GM23248 (cell line): ENCODE measurements around the gene CASR. TPM values are rescaled to one million over a fixed set of nuclear protein-coding genes. Genes with fewer than 3 reads are reported as not detected.

ENCODE experiments used
- DNase-seq: peaks from one replicate; pipeline ENCODE4 v3.0.0-alpha.2; 2015
- H2AFZ ChIP-seq: fragments of 200-600 bp; sonication (generic); 2 replicates; pipeline ENCODE4 v1.6.1; 2016; ENCODE audit warnings: antibody characterized with exemption
- H3F3A ChIP-seq: fragments of 200-600 bp; sonication (generic); 2 replicates; pipeline ENCODE4 v1.6.1; 2016; ENCODE audit warnings: mild to moderate bottlenecking, antibody characterized with exemption, mixed run types; ENCODE audit not compliant: insufficient read depth
- H3K27ac ChIP-seq: fragments of 200-600 bp; sonication (generic); 2 replicates; pipeline ENCODE4 v1.5.1; 2016; ENCODE audit warnings: mild to moderate bottlenecking
- H3K27me3 ChIP-seq: fragments of 200-600 bp; sonication (generic); replicated peaks from 2 replicates; pipeline ENCODE4 v1.6.1; 2016; ENCODE audit warnings: mild to moderate bottlenecking; ENCODE audit not compliant: insufficient read depth
- H3K36me3 ChIP-seq: fragments of 200-600 bp; sonication (generic); 2 replicates; pipeline ENCODE4 v1.6.1; 2016; ENCODE audit warnings: low read depth, mild to moderate bottlenecking
- H3K4me1 ChIP-seq: fragments of 200-600 bp; sonication (generic); 2 replicates; pipeline ENCODE4 v1.6.1; 2016; ENCODE audit warnings: mild to moderate bottlenecking; ENCODE audit not compliant: insufficient read depth
- H3K4me2 ChIP-seq: fragments of 200-600 bp; sonication (generic); one replicate; pipeline ENCODE4 v1.6.1; 2016; ENCODE audit warnings: mild to moderate bottlenecking; ENCODE audit not compliant: unreplicated experiment
- H3K4me3 ChIP-seq: fragments of 200-600 bp; sonication (generic); 2 replicates; pipeline ENCODE4 v1.5.1; 2016; ENCODE audit warnings: mild to moderate bottlenecking
- H3K79me2 ChIP-seq: fragments of 200-600 bp; sonication (generic); 2 replicates; pipeline ENCODE4 v1.6.1; 2016; ENCODE audit warnings: mild to moderate bottlenecking; ENCODE audit not compliant: insufficient read depth
- H3K9ac ChIP-seq: fragments of 200-600 bp; sonication (generic); 2 replicates; pipeline ENCODE4 v1.6.1; 2016; ENCODE audit warnings: mild to moderate bottlenecking
- H3K9me2 ChIP-seq: fragments of 200-600 bp; sonication (generic); 2 replicates; pipeline ENCODE4 v1.6.1; 2016; ENCODE audit warnings: mixed run types, mild to moderate bottlenecking, moderate library complexity; ENCODE audit not compliant: insufficient read depth
- H3K9me3 ChIP-seq: fragments of 200-600 bp; sonication (generic); one replicate; pipeline ENCODE4 v1.6.1; 2017; ENCODE audit warnings: low read depth
- H4K20me1 ChIP-seq: fragments of 200-600 bp; sonication (generic); 2 replicates; pipeline ENCODE4 v1.6.0; 2016; ENCODE audit not compliant: insufficient read depth
- EZH2 ChIP-seq: fragments of 200-600 bp; sonication (generic); IDR thresholded peaks from 2 replicates; pipeline ENCODE4 v1.6.1; 2018; ENCODE audit warnings: antibody characterized with exemption, mild to moderate bottlenecking; ENCODE audit not compliant: insufficient read depth, poor library complexity, severe bottlenecking
- EZH2phosphoT487 ChIP-seq: fragments of 200-600 bp; sonication (generic); IDR thresholded peaks from 2 replicates; pipeline ENCODE4 v1.6.1; 2018; ENCODE audit warnings: antibody characterized with exemption, moderate library complexity, mild to moderate bottlenecking, low read depth; ENCODE audit not compliant: insufficient read depth
- WGBS, 2 experiments: methylation state at CpG; one replicate each; pipeline ENCODE4 v1.1.6; 2015 to 2017; ENCODE audit warnings: low lambda C conversion rate in 2 of 2, low coverage in 1 of 2; ENCODE audit errors: missing lambda C conversion rate in 2 of 2; 5-methylcytosine and 5-hydroxymethylcytosine counted together
- in situ Hi-C: fragments of 300-500 bp; cut with MboI; formaldehyde crosslinking; loops from 2 replicates; pipeline ENCODE4 v1.15.0; 2020
- polyA plus RNA-seq: library from polyadenylated mRNA; unstranded; fragments of >200 nt; fragmentation: Nextera tagmentation; extraction: Ambion mirVana; gene quantifications from 2 replicates; pipeline ENCODE4 v1.2.1, GENCODE V29; 2016
- total RNA-seq: library from RNA; depleted of rRNA; stranded (reverse); fragments of >200 nt; shearing (Covaris generic); gene quantifications from 2 replicates; pipeline ENCODE4 v1.2.3, GENCODE V29; 2014

The CASR gene
- total and polyA plus RNA-seq, 2 experiments from 2014 or later: not detected

DNA sequence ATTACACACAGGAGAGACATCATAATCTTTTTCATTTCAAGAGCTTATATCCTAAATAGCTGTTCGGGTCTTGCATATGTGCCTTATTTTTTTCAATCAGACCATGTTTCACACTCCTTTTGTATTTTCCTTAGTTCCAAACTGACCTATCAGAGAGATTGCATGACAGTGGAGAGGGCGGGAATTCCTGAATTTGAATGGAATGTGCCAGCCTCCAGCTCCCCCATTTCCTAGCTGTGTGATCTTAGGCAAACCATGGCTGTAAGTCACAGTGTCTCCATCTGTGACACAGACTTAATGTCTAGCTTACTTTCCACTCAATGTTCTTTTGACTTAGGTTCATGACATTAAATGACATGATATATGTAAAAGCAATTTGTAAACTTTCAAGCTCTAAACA is 79.6 kb downstream of the CASR start:
- no peaks in the 10 kb centered on the region for H3K9me3 ChIP-seq
- no peaks in the 10 kb centered on the region for H3K79me2 ChIP-seq
- H4K20me1 ChIP-seq: no peaks in the 10 kb centered on the region
- peaks cover 9% of the 10 kb centered on the region for H3K27me3 ChIP-seq
- no peaks in the 10 kb centered on the region for H3K4me1 ChIP-seq
- H3K27ac ChIP-seq: no peak overlapping the region
- WGBS, 2 experiments: 28 to 31% methylated on average over 2 of the region's 2 CpGs
- no peaks in the 10 kb centered on the region for H3F3A ChIP-seq
- in situ Hi-C loops: loop anchor here (25.0 kb wide), 1 partner anchor 701 kb away; the partner anchor contains the start of gene ARGFX
- no peak overlapping the region for H3K9ac ChIP-seq
- no peak for DNase-seq
- TF ChIP-seq EZH2phosphoT487 (no peak), EZH2 (no peak)
- H3K4me2 ChIP-seq: no peak overlapping the region
- H3K4me3 ChIP-seq: no peak overlapping the region
- H2AFZ ChIP-seq: no peak overlapping the region
- H3K36me3 ChIP-seq: no peaks in the 10 kb centered on the region
- H3K9me2 ChIP-seq: no peaks in the 10 kb centered on the region

DNA sequence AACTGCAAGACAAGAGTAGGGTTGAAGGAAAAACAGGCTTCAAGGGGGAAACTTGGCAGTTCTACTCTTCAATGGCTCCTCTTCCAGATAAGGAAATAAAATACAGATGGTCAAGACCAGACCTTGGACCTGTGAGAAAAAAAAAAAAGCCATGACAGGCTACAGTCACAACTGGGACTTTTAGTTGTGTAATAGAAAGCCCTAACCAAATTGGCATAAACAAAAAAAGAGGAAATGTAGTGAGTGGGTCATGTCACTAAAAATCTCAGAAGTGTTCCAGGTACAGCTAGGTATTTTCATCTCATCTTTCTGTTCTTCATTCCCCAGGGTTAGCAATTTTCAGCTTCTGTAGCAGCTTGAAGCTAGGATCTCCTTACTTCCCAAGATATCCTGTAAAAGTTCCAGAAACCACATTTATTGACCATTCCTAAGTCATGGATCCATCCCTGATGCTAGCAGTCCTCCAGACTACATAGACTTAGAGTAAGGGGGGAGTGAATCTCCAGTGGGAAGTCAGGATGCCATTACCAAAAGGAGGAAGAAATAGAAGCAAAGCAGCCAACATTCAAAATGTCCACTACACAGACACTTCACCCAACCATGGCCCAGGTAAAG is 80.6 kb downstream of the CASR start:
- no peak for DNase-seq
- no peaks in the 10 kb centered on the region for H3K9me2 ChIP-seq
- H4K20me1 ChIP-seq: no peaks in the 10 kb centered on the region
- H3K9ac ChIP-seq: no peak overlapping the region
- H3K27ac ChIP-seq: no peak overlapping the region
- no peak overlapping the region for H3K4me2 ChIP-seq
- H3K4me3 ChIP-seq: no peak overlapping the region
- in situ Hi-C loops: loop anchor here (25.0 kb wide), 1 partner anchor 702 kb away; the partner anchor contains the start of gene ARGFX
- no peaks in the 10 kb centered on the region for H3K36me3 ChIP-seq
- H2AFZ ChIP-seq: no peak overlapping the region
- TF ChIP-seq EZH2phosphoT487 (no peak), EZH2 (no peak)
- peaks cover 9% of the 10 kb centered on the region for H3K27me3 ChIP-seq
- no peaks in the 10 kb centered on the region for H3K4me1 ChIP-seq
- no peaks in the 10 kb centered on the region for H3K79me2 ChIP-seq
- no peaks in the 10 kb centered on the region for H3F3A ChIP-seq
- no peaks in the 10 kb centered on the region for H3K9me3 ChIP-seq

DNA sequence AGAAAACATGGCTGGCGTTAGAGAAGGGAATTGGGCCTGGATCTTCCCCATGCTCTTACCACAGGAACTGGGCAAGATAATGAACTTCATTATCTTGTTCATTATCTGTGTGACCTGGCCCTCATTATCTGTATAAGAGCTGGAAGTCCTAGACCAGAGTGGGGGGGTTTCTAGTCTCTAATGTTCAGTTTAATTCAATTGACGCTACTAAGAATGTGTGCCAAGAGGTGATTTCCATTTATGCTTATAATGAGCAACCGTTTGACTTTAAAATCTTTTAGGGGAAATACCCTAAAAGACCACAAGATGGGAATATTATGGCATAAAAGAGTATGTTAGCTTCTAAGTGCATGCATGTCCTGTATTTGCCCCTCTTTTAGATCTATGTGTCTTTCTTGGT is 82.5 kb downstream of the CASR start:
- no peak for TF ChIP-seq EZH2
- no peak for TF ChIP-seq EZH2phosphoT487
- no peak overlapping the region for H3K27ac ChIP-seq
- H3K4me1 ChIP-seq: no peaks in the 10 kb centered on the region
- no peaks in the 10 kb centered on the region for H3K36me3 ChIP-seq
- no peak for DNase-seq
- H2AFZ ChIP-seq: no peak overlapping the region
- in situ Hi-C loops: loop anchor here (25.0 kb wide), 1 partner anchor 704 kb away; the partner anchor contains the start of gene ARGFX
- no peak overlapping the region for H3K9ac ChIP-seq
- no peaks in the 10 kb centered on the region for H3K79me2 ChIP-seq
- no peaks in the 10 kb centered on the region for H3K9me3 ChIP-seq
- peaks cover 9% of the 10 kb centered on the region for H3K27me3 ChIP-seq
- no peak overlapping the region for H3K4me3 ChIP-seq
- no peaks in the 10 kb centered on the region for H4K20me1 ChIP-seq
- H3K4me2 ChIP-seq: no peak overlapping the region
- WGBS, 2 experiments: 35 to 40% methylated on average over 3 of the region's 3 CpGs
- H3K9me2 ChIP-seq: no peaks in the 10 kb centered on the region
- H3F3A ChIP-seq: no peaks in the 10 kb centered on the region

DNA sequence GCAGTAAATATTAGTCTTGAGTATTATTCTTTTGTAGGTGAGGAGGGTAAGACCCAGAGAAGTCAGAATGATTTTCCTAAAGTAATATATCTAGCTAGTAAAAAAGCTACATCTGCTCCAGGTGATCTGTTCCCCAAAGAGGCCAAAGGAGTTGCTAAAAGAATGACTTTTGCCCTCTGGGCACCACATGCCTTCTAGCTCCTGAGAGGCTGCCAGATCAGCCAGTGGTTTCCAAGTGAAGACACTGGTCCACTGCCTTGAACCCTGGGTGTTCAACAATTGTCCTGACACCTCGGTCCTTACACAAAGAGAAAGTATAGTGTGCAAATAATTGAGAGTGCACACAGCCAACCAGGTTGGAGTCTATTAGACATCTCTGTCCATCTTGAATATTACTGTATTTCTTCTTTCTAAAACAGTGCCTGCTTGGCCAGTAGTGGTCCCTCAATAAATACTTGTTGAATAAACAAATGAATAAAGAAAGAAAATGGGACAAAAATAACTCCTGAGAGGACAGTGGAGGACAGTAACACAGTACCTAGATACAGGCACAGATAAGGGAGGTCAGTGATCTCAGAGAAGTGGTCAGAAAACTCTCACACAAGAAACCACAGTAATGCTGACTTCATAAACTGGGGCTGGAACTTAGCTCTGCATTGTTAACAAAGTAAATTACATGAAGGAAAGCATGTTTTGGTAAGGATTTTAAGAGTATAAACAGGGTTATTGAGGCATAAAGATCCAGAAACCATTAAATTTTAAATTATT is 85.0 kb downstream of the CASR start:
- in situ Hi-C loops: loop anchor here (25.0 kb wide), 1 partner anchor 706 kb away; the partner anchor contains the start of gene ARGFX
- DNase-seq: no peak
- Histone ChIP-seq H2AFZ (no peak overlapping the region), H3K79me2 (no peaks in the 10 kb centered on the region), H3K9me2 (no peaks in the 10 kb centered on the region), H4K20me1 (no peaks in the 10 kb centered on the region), H3K4me3 (no peak overlapping the region), H3F3A (no peaks in the 10 kb centered on the region), H3K9ac (no peak overlapping the region), H3K27ac (no peak overlapping the region), H3K4me2 (no peak overlapping the region), H3K4me1 (no peaks in the 10 kb centered on the region), H3K36me3 (no peaks in the 10 kb centered on the region), H3K9me3 (no peaks in the 10 kb centered on the region), H3K27me3 (0 out of 2 replicates have a peak, but pooled peaks cover under 1% of the 10 kb centered on the region)
- 17 to 22% methylated on average over 1 of the region's 1 CpG for WGBS, 2 experiments
- TF ChIP-seq EZH2phosphoT487 (no peak), EZH2 (no peak)
